Measurements from ENCODE around the gene STK38L.

The STK38L gene

GRCh38 chr12:27243804-27244688 lies at the start of gene STK38L:
Gene STK38L (plus strand): TSS chr12:27244286. CDS start chr12:27297721, 53,435 bp downstream.
- DNase-seq, result peak; percentile 87

- no peak for DNase-seq
These were observed 49.4 kb upstream of the STK38L start for GRCh38 chr12:27194644-27195043.

GRCh38 chr12:27198036-27198435 lies 46.0 kb upstream of the STK38L start:
- no peak for DNase-seq

- no peak for DNase-seq
These were observed 44.3 kb upstream of the STK38L start for GRCh38 chr12:27199638-27200300.

GRCh38 chr12:27201169-27201568 lies 42.9 kb upstream of the STK38L start:
- DNase-seq, result no peak

GRCh38 chr12:27206801-27207502 lies 37.1 kb upstream of the STK38L start:
- no peak for DNase-seq

- DNase-seq, result no peak
These were observed 36.3 kb upstream of the STK38L start for GRCh38 chr12:27207615-27208413.

- no peak for DNase-seq
These were observed 35.7 kb upstream of the STK38L start for GRCh38 chr12:27208414-27208750.

GRCh38 chr12:27209257-27209910 lies 34.7 kb upstream of the STK38L start:
- DNase-seq, result no peak

- DNase-seq, result no peak
These were observed 33.9 kb upstream of the STK38L start for GRCh38 chr12:27210187-27210586.

- DNase-seq, result no peak
These were observed 31.2 kb upstream of the STK38L start for GRCh38 chr12:27212861-27213260.

GRCh38 chr12:27213304-27213703 lies 30.8 kb upstream of the STK38L start:
- no peak for DNase-seq

GRCh38 chr12:27213830-27214787 lies 30.0 kb upstream of the STK38L start:
- no peak for DNase-seq

- no peak for DNase-seq
These were observed 26.5 kb upstream of the STK38L start for GRCh38 chr12:27217590-27217989.

GRCh38 chr12:27219693-27220054 lies 24.4 kb upstream of the STK38L start:
- DNase-seq, result no peak

GRCh38 chr12:27220055-27220987 lies 23.8 kb upstream of the STK38L start:
- DNase-seq, result no peak

GRCh38 chr12:27220988-27221345 lies 23.1 kb upstream of the STK38L start:
- DNase-seq, result no peak

GRCh38 chr12:27221625-27222387 lies 22.3 kb upstream of the STK38L start:
- DNase-seq, result no peak

GRCh38 chr12:27226407-27226929 lies 17.6 kb upstream of the STK38L start:
- DNase-seq, result no peak

Data from GDM1 (cell line).